ACC112 (cell line): ENCODE results near the gene LY6G5C.
A peak's percentile ranks its signal among the peaks of the same experiment; 100 is the strongest.

ENCODE experiments used
- H2AFZ ChIP-seq: fragments of 200-600 bp; sonication (generic); one replicate; pipeline ENCODE4 v1.6.0; 2017; ENCODE audit warnings: antibody characterized with exemption, low read length; ENCODE audit not compliant: unreplicated experiment
- H3K27ac ChIP-seq: fragments of 200-600 bp; sonication (generic); 2 replicates; pipeline ENCODE4 v1.5.1; 2014; ENCODE audit warnings: low read depth, mild to moderate bottlenecking, antibody characterized with exemption, low read length, moderate library complexity
- H3K27me3 ChIP-seq: fragments of 200-600 bp; sonication (generic); 2 replicates; pipeline ENCODE4 v1.6.1; 2014; ENCODE audit warnings: mild to moderate bottlenecking, antibody characterized with exemption, low read length, moderate library complexity, mixed read lengths; ENCODE audit not compliant: insufficient read depth
- H3K36me3 ChIP-seq: fragments of 200-600 bp; sonication (generic); 2 replicates; pipeline ENCODE4 v1.6.1; 2016; ENCODE audit warnings: mild to moderate bottlenecking, antibody characterized with exemption, low read length, moderate library complexity, mixed read lengths; ENCODE audit not compliant: insufficient read depth
- H3K4me1 ChIP-seq: fragments of 200-600 bp; sonication (generic); one replicate; pipeline ENCODE4 v1.6.1; 2016; ENCODE audit warnings: low read length, mixed read lengths; ENCODE audit not compliant: insufficient read depth, unreplicated experiment, control insufficient read depth
- H3K4me3 ChIP-seq: fragments of 200-600 bp; sonication (generic); 2 replicates; pipeline ENCODE4 v1.5.1; 2014; ENCODE audit warnings: mild to moderate bottlenecking, low read depth, low read length
- H3K79me2 ChIP-seq: fragments of 200-600 bp; sonication (generic); one replicate; pipeline ENCODE4 v1.6.0; 2016; ENCODE audit warnings: low read length; ENCODE audit not compliant: control insufficient read depth, unreplicated experiment, insufficient read depth

LY6G5C gene

DNA sequence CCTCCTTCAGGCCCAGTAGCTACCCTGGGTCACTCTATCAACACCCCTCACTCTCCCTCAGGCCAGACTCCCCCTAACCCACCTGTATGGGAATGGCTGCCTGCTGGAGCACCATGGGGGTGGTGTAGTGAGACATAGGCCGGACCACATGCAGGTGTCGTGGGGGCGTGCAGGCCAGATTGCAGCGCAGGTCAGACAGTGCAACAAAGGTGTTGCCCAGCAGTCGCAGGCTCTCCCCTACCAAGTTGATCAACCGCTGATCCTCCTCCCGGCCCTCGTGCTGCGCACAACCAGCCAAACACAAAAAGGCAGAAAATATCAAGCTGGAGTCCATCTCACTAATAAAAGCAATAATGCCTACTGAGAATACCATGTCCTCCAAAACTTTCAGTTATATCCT lies 35.5 kb downstream of the LY6G5C start:
- Histone ChIP-seq H3K36me3 (peaks cover 21% of the 10 kb centered on the region; the same call in 1 of the 2 replicates), H2AFZ (no peak overlapping the region), H3K79me2 (peaks cover 10% of the 10 kb centered on the region), H3K27ac (no peak overlapping the region), H3K27me3 (no peaks in the 10 kb centered on the region), H3K4me1 (no peaks in the 10 kb centered on the region), H3K4me3 (no peak overlapping the region)

DNA sequence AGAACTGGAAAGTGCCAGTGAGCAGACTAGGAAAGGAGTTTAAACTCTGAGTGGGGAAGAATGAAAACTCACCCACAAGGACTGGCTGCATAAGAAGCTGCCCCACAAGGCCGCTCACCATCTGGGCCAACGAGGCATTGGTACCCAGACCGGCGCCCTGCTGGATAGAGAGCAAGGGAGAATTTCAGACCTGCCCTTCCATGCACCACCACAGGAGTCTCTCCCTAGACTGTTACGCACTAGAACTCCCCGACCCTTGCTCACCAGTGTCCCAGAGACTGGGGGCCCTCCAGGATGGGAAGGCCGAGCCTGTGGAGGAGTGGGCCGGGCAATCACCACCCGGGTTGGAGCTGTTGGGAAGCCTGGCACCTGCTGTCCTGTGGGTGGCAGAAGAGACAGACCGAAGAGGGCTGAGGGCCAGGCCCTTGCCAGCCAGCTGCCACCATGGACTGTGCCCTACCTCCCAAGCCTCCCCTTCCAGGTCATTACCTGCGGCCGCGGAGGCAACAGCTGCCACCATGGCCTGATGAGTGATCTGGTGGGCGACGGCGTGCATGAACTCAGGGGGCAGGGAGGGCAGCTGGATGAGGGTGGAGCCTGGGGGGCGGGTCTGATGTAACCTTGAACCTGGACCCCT lies 36.9 kb downstream of the LY6G5C start:
- Histone ChIP-seq H3K79me2 (no peaks in the 10 kb centered on the region), H3K4me3 (no peak overlapping the region), H2AFZ (no peak overlapping the region), H3K27me3 (no peaks in the 10 kb centered on the region), H3K4me1 (peaks cover 12% of the 10 kb centered on the region), H3K27ac (no peak overlapping the region), H3K36me3 (peaks cover 21% of the 10 kb centered on the region; the same call in 1 of the 2 replicates)

DNA sequence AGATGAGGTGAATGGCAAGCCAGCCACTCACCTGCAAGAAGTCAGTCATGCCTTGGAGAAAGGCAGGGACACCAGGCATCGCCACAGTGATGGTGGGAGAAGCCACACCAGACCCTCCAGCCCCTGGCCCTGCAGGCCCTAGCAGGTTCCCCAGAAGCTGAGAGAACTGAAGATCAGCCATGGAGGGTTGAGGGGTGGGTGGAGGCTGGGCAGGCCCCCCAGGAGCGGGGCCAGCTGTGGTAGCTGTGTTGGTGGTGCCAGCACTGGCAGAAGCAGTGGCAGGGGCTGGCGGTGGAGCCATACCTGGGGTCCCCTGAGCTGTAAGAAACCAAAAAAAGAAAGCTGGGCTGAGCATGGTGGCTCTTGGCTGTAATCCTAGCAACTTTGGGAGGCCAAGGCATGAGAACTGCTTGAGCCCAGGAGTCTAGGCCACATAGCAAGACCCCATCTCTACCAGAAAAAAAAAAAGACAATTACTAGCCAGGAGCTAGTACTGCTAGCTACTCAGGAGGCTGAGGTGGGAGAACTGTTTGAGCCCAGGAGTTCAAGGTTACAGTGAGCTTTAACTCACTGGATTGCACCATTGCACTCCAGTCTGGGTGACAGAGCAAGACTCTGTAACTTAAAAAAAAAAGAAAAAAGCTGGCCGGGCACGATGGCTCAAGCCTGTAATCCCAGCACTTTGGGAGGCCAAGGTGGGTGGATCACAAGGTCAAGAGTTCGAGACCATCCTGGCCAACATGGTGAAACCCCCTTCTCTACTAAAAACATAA lies 37.9 kb downstream of the LY6G5C start:
- no peak overlapping the region for H3K4me3 ChIP-seq
- H3K36me3 ChIP-seq = peaks cover 15% of the 10 kb centered on the region; the same call in 1 of the 2 replicates

DNA sequence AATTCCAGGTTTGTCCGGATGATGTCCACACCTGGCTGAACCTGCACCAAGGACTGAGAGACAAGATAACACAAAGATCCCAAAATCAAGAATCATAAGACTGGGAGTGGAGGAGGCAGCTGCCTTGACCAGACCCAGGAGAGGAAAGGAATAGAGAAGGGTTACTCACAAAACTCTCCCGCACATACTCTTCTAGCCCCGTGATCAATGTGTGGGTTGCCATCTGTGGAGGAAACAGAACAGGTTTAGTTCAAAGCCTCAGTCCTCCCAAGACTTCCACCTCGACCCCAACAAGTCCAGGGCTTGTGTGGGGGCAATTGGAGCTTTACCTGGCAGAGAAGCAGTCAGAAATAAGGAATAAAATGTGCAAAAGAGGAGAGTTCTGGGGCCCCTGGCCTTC lies 39.5 kb downstream of the LY6G5C start:
- no peak overlapping the region for H2AFZ ChIP-seq
- H3K27me3 ChIP-seq = no peaks in the 10 kb centered on the region
- peaks cover 14% of the 10 kb centered on the region; the same call in 1 of the 2 replicates for H3K36me3 ChIP-seq
- H3K4me3 ChIP-seq = no peak overlapping the region
- H3K27ac ChIP-seq = no peak overlapping the region
- H3K79me2 ChIP-seq = no peaks in the 10 kb centered on the region
- H3K4me1 ChIP-seq = peaks cover 12% of the 10 kb centered on the region

More for the DNA sequence above, 37.9 kb downstream of the LY6G5C start:
- H3K4me1 ChIP-seq = peaks cover 12% of the 10 kb centered on the region
- H2AFZ ChIP-seq = no peak overlapping the region
- no peaks in the 10 kb centered on the region for H3K79me2 ChIP-seq
- H3K27ac ChIP-seq = no peak overlapping the region
- H3K27me3 ChIP-seq = no peaks in the 10 kb centered on the region

DNA sequence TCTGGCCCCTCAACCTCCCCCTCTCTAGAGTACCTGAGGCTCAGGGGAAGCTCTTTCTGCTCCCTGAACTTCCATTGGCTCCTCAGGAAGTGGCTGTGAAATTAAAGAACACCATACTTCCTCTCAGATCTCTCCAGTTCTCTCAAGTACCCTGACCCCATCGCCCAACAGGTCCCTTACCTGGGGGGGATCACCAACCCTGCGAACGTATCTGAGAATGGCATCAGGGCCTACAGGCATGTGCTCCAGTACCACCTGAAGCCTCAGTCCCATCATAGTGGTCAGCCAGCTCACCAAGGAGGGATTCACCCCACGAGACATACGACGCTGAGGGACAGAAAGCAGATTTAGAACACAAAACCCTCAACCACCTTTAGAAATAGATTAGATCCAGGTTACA lies 40.3 kb downstream of the LY6G5C start:
- Histone ChIP-seq H3K27me3 (no peaks in the 10 kb centered on the region), H2AFZ (no peak overlapping the region), H3K79me2 (no peaks in the 10 kb centered on the region), H3K27ac (no peak overlapping the region), H3K4me1 (peaks cover 12% of the 10 kb centered on the region), H3K4me3 (no peak overlapping the region), H3K36me3 (peaks cover 15% of the 10 kb centered on the region; the same call in 1 of the 2 replicates)

DNA sequence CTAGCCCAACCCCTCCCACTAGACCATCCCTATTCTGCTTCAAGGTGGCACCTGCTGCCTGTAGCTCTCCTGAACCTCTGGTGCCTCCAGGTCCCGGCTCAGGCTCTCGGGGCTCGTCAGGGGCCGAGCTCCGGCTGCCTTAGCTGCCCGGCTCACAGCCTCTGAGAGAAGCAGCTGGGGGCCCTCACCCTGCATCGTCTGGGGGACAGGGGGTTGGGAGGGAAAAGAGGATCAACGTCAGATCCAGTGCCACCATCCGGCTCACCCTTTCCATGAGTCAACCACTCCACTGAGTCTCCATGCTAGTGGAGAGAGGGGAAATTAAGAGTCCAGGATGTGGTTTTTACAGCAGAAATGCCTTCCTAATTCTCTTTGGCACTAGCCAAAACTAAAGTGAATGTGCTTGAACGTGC lies 41.4 kb downstream of the LY6G5C start:
- no peak overlapping the region for H2AFZ ChIP-seq
- no peak overlapping the region for H3K4me3 ChIP-seq
- peaks cover 12% of the 10 kb centered on the region for H3K4me1 ChIP-seq
- peaks cover 17% of the 10 kb centered on the region; the same call in 1 of the 2 replicates for H3K36me3 ChIP-seq
- H3K27ac ChIP-seq = peak overlapping the region; percentile 73
- no peaks in the 10 kb centered on the region for H3K79me2 ChIP-seq
- H3K27me3 ChIP-seq = no peaks in the 10 kb centered on the region

DNA sequence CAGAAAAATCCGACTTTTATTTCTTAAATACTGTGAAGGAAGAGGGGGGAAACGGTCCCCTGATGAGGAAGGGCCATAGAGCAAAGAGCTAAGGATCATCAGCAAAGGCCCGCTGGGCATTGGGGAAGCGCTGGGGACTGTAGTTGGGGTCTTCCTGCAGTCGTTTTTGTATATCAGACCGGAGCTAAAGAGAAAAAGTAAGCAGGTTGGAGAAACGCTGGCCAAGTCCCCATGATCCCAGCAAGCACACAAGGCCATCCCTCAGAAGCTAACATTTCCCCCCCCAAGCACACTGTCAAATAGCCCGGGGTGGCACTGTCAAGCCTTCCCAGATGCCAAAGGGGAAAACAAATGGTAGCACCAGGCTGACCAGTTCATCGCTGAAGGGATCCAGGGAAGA lies 41.8 kb downstream of the LY6G5C start:
- Histone ChIP-seq H2AFZ (no peak overlapping the region), H3K27me3 (no peaks in the 10 kb centered on the region), H3K4me1 (peaks cover 12% of the 10 kb centered on the region)

DNA sequence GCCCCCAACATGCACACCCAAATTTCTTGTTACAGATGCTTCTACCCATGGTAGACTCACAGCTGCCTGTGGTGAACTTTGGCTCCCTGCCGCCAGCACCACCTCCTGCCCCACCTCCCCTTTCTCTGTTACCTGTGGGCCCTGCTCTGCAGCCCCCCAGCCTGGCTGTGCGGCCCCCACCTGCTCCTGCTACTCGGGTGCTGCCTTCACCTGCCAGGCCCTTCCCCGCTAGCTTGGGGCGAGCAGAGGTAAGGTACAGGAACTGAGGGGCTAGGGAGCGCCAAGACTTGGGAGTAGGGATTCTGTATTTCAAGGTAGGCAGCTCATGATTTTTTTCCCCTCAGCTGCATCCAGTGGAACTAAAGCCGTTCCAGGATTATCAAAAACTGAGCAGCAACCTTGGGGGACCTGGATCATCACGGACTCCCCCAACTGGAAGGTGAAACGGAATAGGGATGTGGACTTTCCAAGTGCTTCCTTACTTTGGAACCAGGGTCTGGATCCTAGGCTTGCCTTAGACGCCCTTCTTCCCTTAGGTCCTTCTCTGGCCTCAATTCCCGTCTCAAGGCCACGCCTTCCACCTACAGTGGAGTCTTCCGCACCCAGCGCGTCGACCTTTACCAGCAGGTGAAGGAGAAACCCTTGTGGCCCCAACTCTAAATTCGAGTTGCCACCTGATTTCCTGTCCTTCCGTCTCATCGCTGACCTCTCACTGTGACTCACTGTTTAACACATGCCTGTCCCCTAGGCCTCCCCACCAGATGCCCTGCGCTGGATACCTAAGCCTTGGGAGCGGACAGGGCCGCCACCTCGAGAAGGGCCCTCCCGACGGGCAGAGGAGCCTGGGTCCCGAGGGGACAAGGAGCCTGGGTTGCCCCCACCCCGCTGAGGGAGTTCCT lies 43.9 kb downstream of the LY6G5C start:
- H3K27ac ChIP-seq = no peak overlapping the region
- H3K36me3 ChIP-seq = peaks cover 33% of the 10 kb centered on the region; the same call in 1 of the 2 replicates
- H3K79me2 ChIP-seq = peaks cover 2% of the 10 kb centered on the region
- peaks cover 12% of the 10 kb centered on the region for H3K4me1 ChIP-seq
- H2AFZ ChIP-seq = no peak overlapping the region
- H3K4me3 ChIP-seq = no peak overlapping the region
- H3K27me3 ChIP-seq = no peaks in the 10 kb centered on the region

More for the DNA sequence above, 41.8 kb downstream of the LY6G5C start:
- Histone ChIP-seq H3K4me3 (no peak overlapping the region), H3K27ac (peak overlapping the region; percentile 73), H3K79me2 (no peaks in the 10 kb centered on the region), H3K36me3 (peaks cover 21% of the 10 kb centered on the region; the same call in 1 of the 2 replicates)

- Histone ChIP-seq H3K4me1 (peaks cover 11% of the 10 kb centered on the region), H3K36me3 (peaks cover 30% of the 10 kb centered on the region; the same call in 1 of the 2 replicates), H3K79me2 (peaks cover 2% of the 10 kb centered on the region), H3K4me3 (no peak overlapping the region), H3K27me3 (no peaks in the 10 kb centered on the region), H3K27ac (no peak overlapping the region), H2AFZ (no peak overlapping the region)
Measured at GRCh38 chr6:31634969-31635575, 45.8 kb downstream of the LY6G5C start.

GRCh38 chr6:31634131-31634530 lies 46.7 kb downstream of the LY6G5C start:
- H3K4me3 ChIP-seq = no peak overlapping the region
- H2AFZ ChIP-seq = no peak overlapping the region
- H3K79me2 ChIP-seq = peaks cover 4% of the 10 kb centered on the region
- H3K36me3 ChIP-seq = peaks cover 37% of the 10 kb centered on the region; the same call in 1 of the 2 replicates
- no peaks in the 10 kb centered on the region for H3K27me3 ChIP-seq
- H3K4me1 ChIP-seq = peaks cover 2% of the 10 kb centered on the region
- no peak overlapping the region for H3K27ac ChIP-seq
